Neural crest cell (in vitro differentiated cells): Measurements from ENCODE around the gene PKD2. TPM values are rescaled to one million over a fixed set of nuclear protein-coding genes. Genes with fewer than 3 reads are reported as not detected.

Experiments
- DNase-seq: peaks from one replicate; pipeline ENCODE4 v3.0.0; 2021; ENCODE audit warnings: low read depth, mixed read lengths, low spot score
- H3K27ac Mint-ChIP-seq: one replicate; pipeline ENCODE4 v1.8.0; 2021; ENCODE audit warnings: mild to moderate bottlenecking, mixed read lengths; ENCODE audit not compliant: unreplicated experiment
- H3K27me3 Mint-ChIP-seq: 2 replicates; pipeline ENCODE4 v1.8.0; 2021; ENCODE audit warnings: low read depth, mild to moderate bottlenecking, mixed read lengths
- H3K36me3 Mint-ChIP-seq: 2 replicates; pipeline ENCODE4 v1.8.0; 2021; ENCODE audit warnings: low read depth, mild to moderate bottlenecking, mixed read lengths
- H3K4me1 Mint-ChIP-seq: 2 replicates; pipeline ENCODE4 v1.8.0; 2021; ENCODE audit warnings: mixed read lengths
- H3K4me3 Mint-ChIP-seq: one replicate; pipeline ENCODE4 v1.8.0; 2021; ENCODE audit warnings: mild to moderate bottlenecking, mixed read lengths
- H3K9me3 Mint-ChIP-seq: 2 replicates; pipeline ENCODE4 v1.8.0; 2021; ENCODE audit warnings: mixed read lengths
- CTCF ChIP-seq: fragments of 200-600 bp; sonication (generic); conservative IDR thresholded peaks from 2 replicates; pipeline ENCODE4 v1.5.0; 2021; ENCODE audit warnings: antibody characterized with exemption, mild to moderate bottlenecking
- total RNA-seq: library from RNA; stranded (reverse); gene quantifications from 2 replicates; pipeline ENCODE4 v1.2.1, GENCODE V29; 2021

The PKD2 gene
- total RNA-seq, 1 donor from 2014 or later: 37.9 TPM

DNA sequence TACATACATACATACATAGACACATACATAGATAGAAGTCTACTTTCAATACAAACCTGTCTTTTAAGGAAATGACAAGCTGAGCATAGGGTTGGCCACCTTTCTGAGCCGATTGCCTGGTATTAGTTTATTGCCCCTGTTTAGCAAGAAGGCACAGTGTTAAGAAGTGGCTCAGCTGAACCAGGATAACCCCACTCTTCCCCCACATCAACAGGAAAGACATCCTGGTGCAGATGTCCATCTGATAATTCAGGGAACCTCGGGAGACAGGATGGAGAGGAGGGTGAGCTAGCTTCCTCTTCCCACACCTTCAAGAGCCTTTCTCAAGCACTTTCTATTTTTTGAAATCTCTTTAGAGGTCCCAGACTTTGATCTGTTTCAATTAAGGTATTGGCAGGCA is 52.3 kb downstream of the PKD2 start:
- no peak for DNase-seq
- Mint-ChIP-seq H3K36me3 (peaks cover 14% of the 10 kb centered on the region), H3K4me3 (no peak overlapping the region), H3K27me3 (no peaks in the 10 kb centered on the region), H3K9me3 (no peaks in the 10 kb centered on the region), H3K27ac (no peak overlapping the region), H3K4me1 (peaks cover 7% of the 10 kb centered on the region)
- TF ChIP-seq CTCF: no peak

- Mint-ChIP-seq H3K27ac (no peak overlapping the region), H3K4me3 (no peak overlapping the region), H3K4me1 (peaks cover 7% of the 10 kb centered on the region), H3K36me3 (peaks cover 15% of the 10 kb centered on the region), H3K27me3 (no peaks in the 10 kb centered on the region), H3K9me3 (no peaks in the 10 kb centered on the region)
- TF ChIP-seq CTCF: no peak
- DNase-seq: no peak
These were observed 53.0 kb downstream of the PKD2 start for GRCh38 chr4:88060431-88060830.

DNA sequence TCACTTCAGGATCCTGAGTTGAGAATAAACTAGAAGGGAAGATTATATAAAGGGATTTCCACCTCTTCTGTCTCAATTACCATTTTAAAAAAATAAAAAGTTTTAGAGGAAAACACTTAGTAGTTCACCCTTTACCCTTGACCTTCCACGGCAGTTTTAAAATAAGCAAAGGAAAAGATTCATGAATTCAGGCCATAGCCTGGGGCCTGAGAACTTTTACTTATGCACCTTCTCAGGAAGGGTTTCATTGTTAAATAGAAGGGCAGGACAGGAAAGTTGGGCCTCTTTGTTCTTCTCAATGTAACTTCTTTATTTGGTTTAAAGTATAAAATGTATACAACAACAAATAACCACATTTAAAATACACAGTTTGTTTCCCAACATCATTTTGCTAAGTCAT is 54.9 kb downstream of the PKD2 start:
- no peaks in the 10 kb centered on the region for H3K27me3 Mint-ChIP-seq
- no peak overlapping the region for H3K27ac Mint-ChIP-seq
- no peaks in the 10 kb centered on the region for H3K9me3 Mint-ChIP-seq
- no peak for DNase-seq
- H3K4me1 Mint-ChIP-seq: peaks cover 7% of the 10 kb centered on the region
- no peak for TF ChIP-seq CTCF
- peaks cover 27% of the 10 kb centered on the region for H3K36me3 Mint-ChIP-seq
- H3K4me3 Mint-ChIP-seq: no peak overlapping the region

- no peaks in the 10 kb centered on the region for H3K27me3 Mint-ChIP-seq
- H3K27ac Mint-ChIP-seq: no peak overlapping the region
- no peak for DNase-seq
- peaks cover 33% of the 10 kb centered on the region for H3K36me3 Mint-ChIP-seq
- no peak for TF ChIP-seq CTCF
- no peaks in the 10 kb centered on the region for H3K9me3 Mint-ChIP-seq
- peaks cover 7% of the 10 kb centered on the region for H3K4me1 Mint-ChIP-seq
- H3K4me3 Mint-ChIP-seq: no peak overlapping the region
These were observed 55.4 kb downstream of the PKD2 start for GRCh38 chr4:88062843-88063242.

DNA sequence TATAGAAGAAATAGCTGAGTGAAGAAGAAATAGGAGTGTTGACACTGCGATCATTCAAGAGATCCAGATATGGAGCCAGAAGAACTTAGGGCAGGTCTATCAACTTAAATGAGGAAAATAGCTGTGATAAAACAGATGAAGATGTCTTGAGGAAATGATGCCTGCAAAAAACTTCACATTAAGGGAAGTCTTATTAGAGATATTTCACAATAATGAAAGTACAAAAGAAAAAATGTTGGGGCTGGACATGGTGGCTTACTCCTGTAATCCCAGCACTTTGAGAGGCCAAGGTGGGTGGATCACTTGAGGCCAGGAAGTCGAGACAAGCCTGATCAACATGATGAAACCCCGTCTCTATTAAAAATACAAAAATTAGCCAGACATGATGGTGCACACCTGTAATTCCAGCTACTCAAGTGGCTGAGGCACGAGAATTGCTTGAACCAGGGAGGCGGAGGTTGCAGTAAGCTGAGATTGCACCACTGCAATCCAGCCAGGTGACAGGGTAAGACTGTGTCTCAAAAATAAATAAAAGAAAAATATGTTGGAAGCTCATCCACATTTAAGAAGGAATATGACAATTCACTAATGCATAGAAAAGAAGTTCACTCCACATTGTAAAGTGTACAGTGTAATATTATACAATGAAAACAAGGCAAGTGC is 56.3 kb downstream of the PKD2 start:
- H3K9me3 Mint-ChIP-seq: peaks cover 3% of the 10 kb centered on the region
- no peak overlapping the region for H3K4me3 Mint-ChIP-seq
- no peak for TF ChIP-seq CTCF
- peaks cover 39% of the 10 kb centered on the region for H3K36me3 Mint-ChIP-seq
- H3K27me3 Mint-ChIP-seq: no peaks in the 10 kb centered on the region
- DNase-seq: no peak
- peaks cover 7% of the 10 kb centered on the region for H3K4me1 Mint-ChIP-seq
- H3K27ac Mint-ChIP-seq: peak overlapping the region; percentile 8
